NCI-H510A treated with DMSO at 0.1 percent for 48 hours (cell line): ENCODE data around the gene SUV39H1.
"Not testable (repeated sequence)": the region's sequence is repeated elsewhere in the genome, so short reads cannot be mapped to it uniquely, and the experiment has no call there.

ENCODE experiments used
- DNase-seq: peaks from one replicate; lab custom pipeline; 2025; lab: John Stamatoyannopoulos, UW

Gene SUV39H1, protein sequence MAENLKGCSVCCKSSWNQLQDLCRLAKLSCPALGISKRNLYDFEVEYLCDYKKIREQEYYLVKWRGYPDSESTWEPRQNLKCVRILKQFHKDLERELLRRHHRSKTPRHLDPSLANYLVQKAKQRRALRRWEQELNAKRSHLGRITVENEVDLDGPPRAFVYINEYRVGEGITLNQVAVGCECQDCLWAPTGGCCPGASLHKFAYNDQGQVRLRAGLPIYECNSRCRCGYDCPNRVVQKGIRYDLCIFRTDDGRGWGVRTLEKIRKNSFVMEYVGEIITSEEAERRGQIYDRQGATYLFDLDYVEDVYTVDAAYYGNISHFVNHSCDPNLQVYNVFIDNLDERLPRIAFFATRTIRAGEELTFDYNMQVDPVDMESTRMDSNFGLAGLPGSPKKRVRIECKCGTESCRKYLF

DNA sequence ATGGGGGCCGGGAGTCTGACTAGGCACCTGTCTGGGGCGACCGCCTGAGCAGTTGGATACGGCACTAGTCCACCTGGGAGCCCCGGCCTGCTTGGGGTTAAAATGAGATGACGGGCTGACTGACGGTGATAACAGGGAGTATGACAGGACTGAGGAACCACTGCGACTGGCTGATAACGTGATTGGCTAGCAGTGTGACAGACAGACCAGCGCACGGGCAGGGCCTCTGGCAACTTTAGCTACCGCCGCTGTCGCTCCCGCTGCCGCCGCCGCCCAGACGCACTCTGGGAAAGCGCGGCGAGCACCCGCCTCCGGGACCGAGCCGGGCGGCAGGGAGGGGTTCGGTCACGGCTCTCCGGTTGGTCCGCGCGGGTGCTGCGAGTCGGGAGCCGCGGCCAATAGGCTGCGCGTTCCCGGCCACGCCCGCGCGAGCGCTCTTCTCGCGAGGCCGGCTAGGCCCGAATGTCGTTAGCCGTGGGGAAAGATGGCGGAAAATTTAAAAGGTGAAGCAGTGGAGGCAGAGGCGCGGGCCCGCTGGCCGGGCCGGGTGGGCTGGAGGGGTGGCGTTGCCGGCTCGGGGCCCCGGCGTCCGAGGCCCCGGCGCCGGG is at the start of gene SUV39H1:
SUV39H1 (plus strand) TSS at position 434 of the 608 bp plus-strand sequence; CDS start at position 485, 51 bp downstream.
- DNase-seq: peak; percentile 91

- no peak for DNase-seq
These were observed 48.2 kb upstream of the SUV39H1 start for GRCh38 chrX:48648336-48648751.

DNA sequence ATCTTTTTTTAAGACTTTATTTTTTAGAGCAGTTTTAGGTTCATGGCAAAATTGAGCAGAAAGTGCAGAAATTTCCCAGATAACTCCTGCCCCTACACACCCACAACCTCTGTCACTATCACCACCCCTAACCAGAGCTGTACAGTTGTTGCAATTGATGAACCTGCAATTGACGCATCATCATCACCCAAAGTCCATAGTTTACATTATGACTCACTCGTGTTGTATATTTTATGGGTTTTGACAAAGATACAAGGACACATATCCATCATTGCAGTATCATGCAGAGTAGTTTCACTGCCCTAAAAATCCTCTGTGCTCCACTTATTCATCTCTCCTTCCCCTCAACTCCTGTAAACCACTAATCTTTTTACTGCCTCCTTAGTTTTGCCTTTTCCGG is 47.4 kb upstream of the SUV39H1 start:
- DNase-seq: no peak

GRCh38 chrX:48652055-48652579 is 44.4 kb upstream of the SUV39H1 start:
- not testable (repeated sequence) for DNase-seq

DNA sequence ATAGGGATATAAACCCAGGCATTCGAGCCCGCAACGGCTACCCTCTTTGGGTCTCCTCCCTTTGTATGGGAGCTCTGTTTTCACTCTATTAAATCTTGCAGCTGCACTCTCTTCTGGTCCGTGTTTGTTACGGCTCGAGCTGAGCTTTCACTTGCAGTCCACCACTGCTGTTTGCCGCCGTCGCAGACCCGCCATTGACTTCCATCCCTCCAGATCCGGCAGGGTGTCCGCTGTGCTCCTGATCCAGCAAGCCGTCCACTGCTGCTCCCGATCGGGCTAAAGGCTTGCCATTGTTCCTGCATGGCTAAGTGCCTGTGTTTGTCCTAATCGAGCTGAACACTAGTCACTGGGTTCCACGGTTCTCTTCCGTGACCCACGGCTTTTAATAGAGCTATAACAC is 41.8 kb upstream of the SUV39H1 start:
- DNase-seq: not testable (repeated sequence)

- DNase-seq: not testable (repeated sequence)
These were observed 36.8 kb upstream of the SUV39H1 start for GRCh38 chrX:48659686-48660085.

- no peak for DNase-seq
These were observed 33.3 kb upstream of the SUV39H1 start for GRCh38 chrX:48663241-48663640.

- DNase-seq: no peak
These were observed 32.4 kb upstream of the SUV39H1 start for GRCh38 chrX:48664156-48664555.

DNA sequence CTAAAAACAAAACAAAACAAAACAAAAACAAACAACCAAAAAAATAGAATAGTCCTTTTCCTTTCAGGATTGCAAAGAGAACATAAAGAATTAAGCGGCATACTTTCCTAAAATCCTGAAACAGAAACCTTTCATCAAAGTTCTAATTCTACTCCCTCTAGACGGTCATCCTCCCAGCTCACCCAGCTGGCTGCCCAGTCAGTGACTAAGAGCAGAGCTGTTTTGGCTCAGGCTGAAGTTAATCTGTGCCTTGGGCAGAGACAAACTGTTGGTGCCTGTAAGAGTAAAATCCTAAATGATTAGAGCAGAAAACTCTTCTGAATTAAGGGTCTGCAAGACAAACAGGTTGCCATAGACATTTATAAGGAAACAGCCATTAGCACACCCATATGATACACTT is 30.5 kb upstream of the SUV39H1 start:
- no peak for DNase-seq

- no peak for DNase-seq
These were observed 29.9 kb upstream of the SUV39H1 start for GRCh38 chrX:48666649-48667048.

GRCh38 chrX:48667509-48667908 is 29.0 kb upstream of the SUV39H1 start:
- DNase-seq: no peak

DNA sequence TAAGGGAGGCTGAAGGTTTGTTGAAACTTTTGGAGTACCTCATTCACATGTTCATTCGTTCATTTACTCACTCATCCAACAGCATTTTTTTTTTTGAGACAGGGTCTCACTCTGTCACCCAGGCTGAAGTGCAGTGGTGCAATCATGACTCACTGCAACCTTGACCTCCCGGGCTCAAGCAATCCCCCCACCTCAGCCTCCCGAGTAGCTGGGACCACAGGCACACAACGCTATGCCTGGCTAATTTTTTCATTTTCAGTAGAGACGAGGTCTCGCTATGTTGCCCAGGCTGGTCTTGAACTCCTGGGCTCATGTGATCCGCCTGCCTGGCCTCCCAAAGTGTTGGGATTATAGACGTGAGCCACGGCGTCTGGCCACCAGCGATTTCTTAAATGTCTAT is 28.3 kb upstream of the SUV39H1 start:
- not testable (repeated sequence) for DNase-seq

DNA sequence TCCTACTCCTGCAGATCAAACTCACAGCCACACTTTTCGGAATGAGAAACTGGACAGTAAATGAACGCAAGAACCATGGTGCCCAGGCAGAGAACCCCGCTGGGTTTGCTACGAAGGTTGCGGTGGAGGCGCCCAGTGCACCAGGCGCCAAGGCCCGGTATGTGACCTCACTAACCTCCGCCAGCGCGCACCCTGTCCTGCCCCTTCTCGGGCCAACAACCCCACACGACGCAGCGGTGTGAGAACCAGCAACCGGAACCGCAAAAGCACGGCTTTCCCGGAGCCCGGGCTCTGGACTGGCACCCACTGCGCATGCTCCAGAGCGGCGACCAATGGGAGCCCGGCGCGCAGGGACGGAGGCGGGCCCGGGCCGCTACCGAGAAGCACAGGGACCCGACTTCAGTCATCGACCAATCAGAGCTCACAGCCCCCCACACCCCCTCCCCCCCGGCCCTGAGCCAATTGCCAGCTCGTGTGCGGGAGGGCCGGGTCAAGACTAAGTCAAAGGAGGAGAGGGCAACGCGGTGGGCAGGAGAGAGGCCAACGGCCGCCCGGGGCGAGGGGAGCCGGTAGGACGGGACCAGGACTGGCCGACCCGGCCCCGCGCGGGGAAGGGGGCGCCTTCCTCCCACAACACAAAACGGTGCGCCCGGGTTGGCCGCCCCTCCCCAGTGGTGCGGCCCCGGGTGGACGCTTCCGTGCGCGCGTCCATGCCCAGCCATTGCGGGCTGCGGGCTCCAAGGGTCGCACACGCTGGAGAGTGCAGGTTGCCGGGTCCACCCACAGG is 20.2 kb upstream of the SUV39H1 start:
- DNase-seq: peak; percentile 81

DNA sequence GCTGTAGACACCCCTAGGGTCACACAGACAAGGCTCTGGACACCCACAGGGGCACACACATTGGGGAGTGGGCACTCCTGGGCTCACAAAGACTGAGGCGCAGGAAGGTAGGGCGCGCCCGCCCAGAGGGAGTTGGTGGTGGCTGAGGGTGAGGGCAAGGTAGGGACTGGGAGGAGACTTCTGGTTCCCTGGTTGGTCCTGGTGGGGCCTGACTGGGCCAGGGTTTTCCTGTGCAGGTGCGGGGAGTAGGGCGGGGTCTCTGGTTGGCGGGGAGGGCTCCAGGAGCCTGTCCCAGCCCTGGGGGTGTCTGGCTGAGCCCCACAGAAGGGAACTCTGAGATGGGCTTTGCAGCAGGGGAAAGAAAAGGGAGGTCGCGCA is 19.7 kb upstream of the SUV39H1 start:
- DNase-seq: peak; percentile 28

- DNase-seq: no peak
These were observed 19.0 kb upstream of the SUV39H1 start for GRCh38 chrX:48677516-48677915.

DNA sequence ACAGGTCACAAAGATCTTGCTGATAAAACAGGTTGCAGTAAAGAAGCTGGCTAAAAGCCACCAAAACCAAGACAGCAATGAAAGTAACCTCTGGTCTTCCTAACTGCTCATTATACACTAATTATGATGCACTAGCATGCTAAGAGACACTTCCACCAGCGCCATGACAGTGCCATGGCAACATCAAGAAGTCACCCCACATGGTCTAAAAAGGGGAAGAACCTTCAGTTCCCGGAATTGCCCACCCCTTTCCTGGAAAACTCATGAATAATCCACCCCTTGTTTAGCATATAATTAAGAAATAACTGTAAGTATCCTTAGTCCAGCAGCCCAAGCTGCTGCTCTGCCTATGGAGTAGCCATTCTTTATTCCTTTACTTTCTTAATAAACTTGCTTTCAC is 16.1 kb upstream of the SUV39H1 start:
- DNase-seq: not testable (repeated sequence)

DNA sequence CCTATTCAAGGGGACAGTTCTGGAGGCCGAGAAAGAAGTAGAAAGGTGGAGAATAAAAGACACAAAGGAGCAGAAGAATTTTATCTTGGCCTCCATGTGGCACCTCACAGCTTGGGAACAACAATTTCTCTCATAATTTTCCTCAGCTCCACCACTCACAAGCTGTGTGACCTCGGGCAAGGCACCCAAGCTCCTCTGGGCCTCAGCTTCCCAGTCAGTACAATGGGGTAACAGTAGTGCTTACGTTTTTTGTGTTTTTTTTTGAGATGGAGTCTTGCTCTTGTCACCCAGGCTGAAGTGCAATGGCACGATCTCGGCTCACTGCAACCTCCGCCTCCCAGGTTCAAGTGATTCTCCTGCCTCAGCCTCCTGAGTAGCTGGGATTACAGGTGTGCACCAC is 15.6 kb upstream of the SUV39H1 start:
- DNase-seq: not testable (repeated sequence)

DNA sequence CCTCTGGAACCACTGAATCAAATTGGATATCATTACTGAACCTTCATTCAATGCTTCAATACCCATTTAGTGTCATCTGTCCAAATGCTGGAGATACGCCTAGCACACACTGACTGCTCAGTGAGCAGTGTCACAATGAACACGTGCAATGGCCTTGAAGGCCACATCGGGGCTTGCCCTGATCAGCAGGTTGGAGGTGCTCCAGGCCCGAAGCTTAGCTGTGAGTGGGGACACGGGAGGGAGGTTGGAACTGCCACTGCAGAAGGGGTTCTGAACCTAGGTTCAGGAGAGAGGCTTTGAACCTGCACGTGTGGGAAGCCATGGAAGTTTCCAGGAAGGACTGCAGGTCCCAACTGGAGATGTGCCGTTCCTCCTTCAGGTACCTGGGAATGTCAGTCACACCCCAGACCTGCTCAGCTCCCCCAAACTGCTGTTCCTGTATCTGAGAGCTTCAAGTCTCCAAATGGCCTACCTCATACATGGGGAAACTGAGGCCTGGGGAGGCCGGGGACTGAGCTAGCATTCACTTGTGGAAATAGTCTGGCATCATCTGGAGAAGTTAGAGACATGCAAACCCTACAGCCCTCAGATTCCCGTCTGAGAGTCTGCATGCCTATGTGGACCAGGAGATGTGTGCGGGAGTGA is 14.9 kb upstream of the SUV39H1 start:
- DNase-seq: no peak

DNA sequence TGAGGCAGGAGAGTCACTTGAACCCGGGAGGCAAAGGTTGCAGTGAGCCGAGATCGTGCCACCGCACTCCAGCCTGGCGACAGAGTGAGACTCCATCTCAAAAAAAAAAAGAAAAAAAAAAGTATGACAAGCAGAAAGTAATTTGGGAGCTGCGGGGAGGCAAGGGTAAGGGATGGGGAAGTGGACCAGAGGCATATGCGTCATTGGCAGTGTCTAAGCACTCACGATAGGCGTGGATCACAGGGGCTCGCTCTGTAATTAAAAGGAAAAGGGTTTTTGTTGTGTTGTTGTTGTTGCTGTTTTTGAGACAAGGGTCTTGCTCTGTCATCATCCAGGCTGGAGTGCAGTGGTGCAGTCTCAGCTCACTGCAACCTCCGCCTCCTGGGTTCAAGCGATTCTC is 13.7 kb upstream of the SUV39H1 start:
- not testable (repeated sequence) for DNase-seq

GRCh38 chrX:48683411-48683982 is 13.0 kb upstream of the SUV39H1 start, which contains the start of gene WAS:
WAS (plus strand) TSS chrX:48683799; CDS start chrX:48683854, 55 bp downstream.
- DNase-seq: no peak

GRCh38 chrX:48684134-48684533 is 12.4 kb upstream of the SUV39H1 start:
- DNase-seq: no peak
